GM12878 (cell line): Measurements from ENCODE around the gene ARL5A. TPM values are rescaled to one million over a fixed set of nuclear protein-coding genes. Genes with fewer than 3 reads are reported as not detected.

Source experiments
- ATAC-seq: fragments of 200-7000 bp; cut with Tn5 transposase; 3 replicates; pipeline ENCODE4 v1.9.1; 2020; ENCODE audit warnings: mild to moderate bottlenecking, moderate library complexity
- BruUV-seq: library from RNA; stranded (reverse); fragments of 400-500 nt; replicated peaks from 2 replicates; lab custom pipeline; 2021; lab: Mats Ljungman, UMichigan
- CTCF ChIA-PET: fragments of 300-600 bp; sonication (Branson Sonifier 250); formaldehyde crosslinking; extraction: SDS; loops from one replicate; lab custom pipeline; 2021; ENCODE audit warnings: inconsistent platforms; lab: Yijun Ruan, JAX
- POLR2A ChIA-PET: fragments of 350-600 bp; formaldehyde crosslinking; extraction: SDS; loops from one replicate; lab custom pipeline; 2021; ENCODE audit warnings: inconsistent platforms; lab: Charles Lee
- RAD21 ChIA-PET: fragments of 300-600 bp; sonication (Branson Sonifier 250); formaldehyde crosslinking; loops from one replicate; lab custom pipeline; 2023; ENCODE audit warnings: antibody characterized with exemption; ENCODE audit not compliant: unreplicated experiment; lab: Charles Lee
- SMC1A ChIA-PET: fragments of 300-600 bp; sonication (Branson Sonifier 250); formaldehyde crosslinking; loops from one replicate; lab custom pipeline; 2023; ENCODE audit not compliant: unreplicated experiment, uncharacterized antibody; lab: Charles Lee
- DNase-seq: peaks from one replicate; pipeline ENCODE4 v3.0.0-alpha.2; 2011; ENCODE audit warnings: low read depth, low spot score
- FAIRE-seq: peaks from 3 replicates; lab custom pipeline; 2011; peaks lifted over from hg19 to GRCh38; lab: Jason Lieb, UNC
- H2AFZ ChIP-seq: 2 replicates; pipeline ENCODE4 v1.6.0; 2011; ENCODE audit warnings: low read depth, low read length, control low read depth; ENCODE audit not compliant: control insufficient read depth
- H3K27ac ChIP-seq: 2 replicates; pipeline ENCODE4 v1.5.1; 2011; ENCODE audit warnings: control low read depth; ENCODE audit not compliant: control insufficient read depth, insufficient read depth
- H3K27me3 ChIP-seq, 2 experiments: replicated peaks in 1 of 2; 2 replicates each; pipeline versions ENCODE4 v1.6.0 to v1.6.1; 2011; ENCODE audit warnings: low read length in 1 of 2; ENCODE audit not compliant: control insufficient read depth in 2 of 2, insufficient read depth in 2 of 2
- H3K36me3 ChIP-seq, 2 experiments: 2 replicates each; pipeline ENCODE4 v1.5.1; 2011; ENCODE audit warnings: low read length in 1 of 2; ENCODE audit not compliant: control insufficient read depth in 2 of 2, insufficient read depth in 2 of 2
- H3K4me1 ChIP-seq: 2 replicates; pipeline ENCODE4 v1.6.1; 2011; ENCODE audit warnings: mild to moderate bottlenecking, low read length, moderate library complexity, mixed read lengths; ENCODE audit not compliant: control insufficient read depth, insufficient read depth
- H3K4me2 ChIP-seq: 2 replicates; pipeline ENCODE4 v1.6.0; 2011; ENCODE audit warnings: control low read depth; ENCODE audit not compliant: control insufficient read depth, insufficient read depth
- H3K4me3 ChIP-seq: fragments of 200-600 bp; sonication (generic); 2 replicates; pipeline ENCODE4 v1.5.1; 2016
- H3K79me2 ChIP-seq: 2 replicates; pipeline ENCODE4 v1.6.0; 2011; ENCODE audit warnings: low read length; ENCODE audit not compliant: control insufficient read depth, insufficient read depth
- H3K9ac ChIP-seq: 2 replicates; pipeline ENCODE4 v1.8.0; 2011; ENCODE audit warnings: low read length, control low read depth, mixed read lengths; ENCODE audit not compliant: control insufficient read depth, insufficient read depth
- H3K9me3 ChIP-seq: replicated peaks from 3 replicates; pipeline ENCODE4 v1.5.1; 2011; ENCODE audit warnings: mild to moderate bottlenecking, low read length; ENCODE audit not compliant: control insufficient read depth, insufficient read depth
- H4K20me1 ChIP-seq: 2 replicates; pipeline ENCODE4 v1.6.0; 2011; ENCODE audit not compliant: control insufficient read depth, insufficient read depth
- ATF7 ChIP-seq: fragments of 450-650 bp; IDR thresholded peaks from 2 replicates; pipeline ENCODE4 v1.6.1; 2016; ENCODE audit warnings: low read depth, mild to moderate bottlenecking
- BMI1 ChIP-seq: fragments of 450-650 bp; IDR thresholded peaks from 2 replicates; pipeline ENCODE4 v1.6.1; 2016; ENCODE audit warnings: mild to moderate bottlenecking, moderate library complexity, borderline replicate concordance
- HDAC6 ChIP-seq: fragments of 200-600 bp; sonication (generic); IDR thresholded peaks from one replicate; pipeline ENCODE4 v1.8.0; 2017; ENCODE audit warnings: antibody characterized with exemption; ENCODE audit not compliant: unreplicated experiment
- MYB ChIP-seq: fragments of 150-350 bp; IDR thresholded peaks from 2 replicates; pipeline ENCODE4 v1.6.1; 2014; ENCODE audit warnings: mild to moderate bottlenecking, low read depth, low read length, borderline replicate concordance
- NR2C2 ChIP-seq: IDR thresholded peaks from 2 replicates; pipeline ENCODE4 v1.6.1; 2011; ENCODE audit warnings: borderline replicate concordance, low read depth; ENCODE audit not compliant: control insufficient read depth, insufficient read length
- TAF1 ChIP-seq: IDR thresholded peaks from 2 replicates; pipeline ENCODE4 v1.6.1; 2011; ENCODE audit warnings: mild to moderate bottlenecking, low read depth, low read length, borderline replicate concordance
- ZNF24 ChIP-seq: fragments of 450-650 bp; IDR thresholded peaks from 2 replicates; pipeline ENCODE4 v1.6.1; 2017; ENCODE audit warnings: antibody characterized with exemption, mild to moderate bottlenecking
- ZZZ3 ChIP-seq: IDR thresholded peaks from 2 replicates; pipeline ENCODE4 v1.6.1; 2011; ENCODE audit warnings: low read depth; ENCODE audit not compliant: control insufficient read depth, insufficient read length
- WGBS: methylation state at CpG from one replicate; pipeline ENCODE4 v1.1.6; 2016; ENCODE audit warnings: low lambda C conversion rate; ENCODE audit not compliant: insufficient replicate concordance, insufficient coverage; ENCODE audit errors: missing lambda C conversion rate; 5-methylcytosine and 5-hydroxymethylcytosine counted together
- in situ Hi-C: fragments of 300-500 bp; cut with MboI; formaldehyde crosslinking; loops from 9 replicates; pipeline ENCODE4 v1.14.3; 2018; ENCODE audit warnings: mixed read lengths
- intact Hi-C: fragments of 100-400 bp; cut with micrococcal nuclease; formaldehyde crosslinking; loops from one replicate; pipeline ENCODE4 v1.14.2; 2022; ENCODE audit not compliant: unreplicated experiment
- polyA plus RNA-seq, 11 experiments: library from polyadenylated mRNA; depleted of rRNA in 4 of 11; unstranded in 6 of 11; stranded (reverse) in 5 of 11; fragments of >200 nt; fragmentation: Nextera tagmentation in 4 of 11; fragmentation: Illumina TruSeq in 1 of 11; extraction: Ambion mirVana in 4 of 11; extraction: Trizol in 1 of 11; gene quantifications; 1 replicate in 1 of 11; 2 replicates in 10 of 11; pipeline versions ENCODE4 v1.2.1 to v1.2.3, GENCODE V29; 2011 to 2016; ENCODE audit warnings: inconsistent platforms in 2 of 11, missing spikeins in 2 of 11, low read depth in 1 of 11
- total RNA-seq, 4 experiments: library from RNA; depleted of rRNA in 3 of 4; stranded (reverse); fragments of >200 nt in 3 of 4; fragmentation: Illumina TruSeq in 1 of 4; extraction: Trizol in 1 of 4; gene quantifications; 2 replicates each; pipeline versions ENCODE4 v1.2.1 to v1.2.3, GENCODE V29; 2013 to 2021
- TF ChIP-seq, protein P1 (sequence below): IDR thresholded peaks from 2 replicates; pipeline ENCODE4 v1.6.1; 2012; ENCODE audit warnings: low read depth, low read length, improper control_type of control experiment

The ARL5A gene
- total and polyA plus RNA-seq, 10 of the 15 experiments (the other 5 are each of a cell fraction or from before 2014, with no cell fraction given): 9.4 to 52.9 (median 32.0) TPM

- ATAC-seq: no peak
- SMC1A ChIA-PET: interaction anchor here (0.6 to 3.0 kb wide), 5 partner anchors 9 to 731 kb away, joined by 3 to 11 read pairs (median 3); no protein-coding TSS in a partner anchor
- H3K79me2 ChIP-seq: no peaks in the 10 kb centered on the region
- H3K36me3 ChIP-seq: no peaks in the 10 kb centered on the region
- in situ Hi-C loops: loop anchor here (10.0 kb wide), 1 partner anchor 319 kb away; no protein-coding TSS in a partner anchor
- H3K4me3 ChIP-seq: no peak overlapping the region
- H3K9me3 ChIP-seq: no peaks in the 10 kb centered on the region
- H4K20me1 ChIP-seq: no peaks in the 10 kb centered on the region
- BruUV-seq: no TSS peak
- no peak for FAIRE-seq
- CTCF ChIA-PET: interaction anchor here (1.0 to 1.1 kb wide), 2 partner anchors 10 to 16 kb away, joined by 3 to 6 read pairs; no protein-coding TSS in a partner anchor
- RAD21 ChIA-PET: interaction anchor here (0.7 to 1.4 kb wide), 2 partner anchors 17 to 18 kb away, joined by 3 read pairs; partner anchors contain the start of gene ARL5A
- H3K4me1 ChIP-seq: peaks cover 29% of the 10 kb centered on the region
- TF ChIP-seq ATF7: no peak
- TF ChIP-seq ZNF24: no peak
- no peak for TF ChIP-seq NR2C2
- TF ChIP-seq BMI1: no peak
- TF ChIP-seq HDAC6: no peak
- TF ChIP-seq ZZZ3: no peak
- TF ChIP-seq, protein P1, sequence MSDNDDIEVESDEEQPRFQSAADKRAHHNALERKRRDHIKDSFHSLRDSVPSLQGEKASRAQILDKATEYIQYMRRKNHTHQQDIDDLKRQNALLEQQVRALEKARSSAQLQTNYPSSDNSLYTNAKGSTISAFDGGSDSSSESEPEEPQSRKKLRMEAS: no peak
- TF ChIP-seq TAF1: no peak
- TF ChIP-seq MYB: no peak
- WGBS: 83% methylated on average over 4 of the region's 4 CpGs
- H3K27ac ChIP-seq: no peak overlapping the region; the same call in 1 of the 2 replicates
- no peak overlapping the region for H3K4me2 ChIP-seq
- intact Hi-C loops: no loop called here
- no peak for DNase-seq
- no peak overlapping the region for H2AFZ ChIP-seq
- POLR2A ChIA-PET: interaction anchor here (0.6 kb wide), 1 partner anchor 228 kb away, joined by 3 read pairs; no protein-coding TSS in a partner anchor
- H3K9ac ChIP-seq: no peak overlapping the region
- no peaks in the 10 kb centered on the region for H3K27me3 ChIP-seq
These were observed 17.3 kb upstream of the ARL5A start for GRCh38 chr2:151845481-151845880.
